Ishikawa (cell line): ENCODE results near the gene LTB4R2.

Experiments
- CEBPB ChIP-seq: IDR thresholded peaks from 2 replicates; pipeline ENCODE4 v1.6.1; 2012
- CREB1 ChIP-seq: IDR thresholded peaks from 2 replicates; pipeline ENCODE4 v1.6.1; 2012; ENCODE audit warnings: low read depth
- EGR1 ChIP-seq: IDR thresholded peaks from 2 replicates; pipeline ENCODE4 v1.6.1; 2012
- EP300 ChIP-seq: IDR thresholded peaks from 2 replicates; pipeline ENCODE4 v1.6.1; 2012; ENCODE audit warnings: borderline replicate concordance
- FOXM1 ChIP-seq: IDR thresholded peaks from 2 replicates; pipeline ENCODE4 v1.6.1; 2012; ENCODE audit warnings: low read depth, borderline replicate concordance
- NFIC ChIP-seq: IDR thresholded peaks from 2 replicates; pipeline ENCODE4 v1.6.1; 2012
- RAD21 ChIP-seq: IDR thresholded peaks from 2 replicates; pipeline ENCODE4 v1.6.1; 2012; ENCODE audit warnings: low read depth
- TAF1 ChIP-seq: IDR thresholded peaks from 2 replicates; pipeline ENCODE4 v1.6.1; 2012; ENCODE audit warnings: low read depth, mild to moderate bottlenecking
- TCF12 ChIP-seq: IDR thresholded peaks from 2 replicates; pipeline ENCODE4 v1.6.1; 2012; ENCODE audit warnings: low read depth
- TEAD4 ChIP-seq: IDR thresholded peaks from 2 replicates; pipeline ENCODE4 v1.6.1; 2012
- YY1 ChIP-seq: IDR thresholded peaks from 2 replicates; pipeline ENCODE4 v1.6.1; 2012; ENCODE audit warnings: low read depth
- ZBTB7A ChIP-seq: IDR thresholded peaks from 2 replicates; pipeline ENCODE4 v1.6.1; 2012; ENCODE audit warnings: low read depth
- TF ChIP-seq, protein P1 (sequence below): IDR thresholded peaks from 2 replicates; pipeline ENCODE4 v1.6.1; 2012
- TF ChIP-seq, protein P2 (sequence below): IDR thresholded peaks from 2 replicates; pipeline ENCODE4 v1.6.1; 2012
- TF ChIP-seq, protein P3 (sequence below): IDR thresholded peaks from 2 replicates; pipeline ENCODE4 v1.6.1; 2012; ENCODE audit warnings: low read depth, mild to moderate bottlenecking

The LTB4R2 gene

DNA sequence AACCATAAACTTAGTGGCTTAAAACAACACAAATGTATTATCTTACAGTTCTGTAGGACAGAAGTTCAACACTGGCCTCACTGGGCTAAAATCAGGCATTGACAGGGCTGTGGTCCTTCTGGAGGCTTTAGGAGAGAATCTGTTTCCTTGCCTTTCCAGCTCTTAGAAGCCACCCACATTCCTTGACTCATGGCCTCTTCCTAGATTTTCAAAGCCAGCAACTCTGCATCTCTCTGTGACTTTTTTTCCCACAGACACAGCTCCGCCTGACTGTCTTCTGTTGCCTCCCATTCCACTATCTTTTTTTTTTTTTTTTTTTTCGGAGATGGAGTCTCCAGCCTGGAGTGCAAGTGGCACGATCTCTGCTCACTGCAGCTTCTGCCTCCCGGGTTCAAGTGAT, 46.3 kb downstream of the LTB4R2 start:
- TF ChIP-seq, protein P1, sequence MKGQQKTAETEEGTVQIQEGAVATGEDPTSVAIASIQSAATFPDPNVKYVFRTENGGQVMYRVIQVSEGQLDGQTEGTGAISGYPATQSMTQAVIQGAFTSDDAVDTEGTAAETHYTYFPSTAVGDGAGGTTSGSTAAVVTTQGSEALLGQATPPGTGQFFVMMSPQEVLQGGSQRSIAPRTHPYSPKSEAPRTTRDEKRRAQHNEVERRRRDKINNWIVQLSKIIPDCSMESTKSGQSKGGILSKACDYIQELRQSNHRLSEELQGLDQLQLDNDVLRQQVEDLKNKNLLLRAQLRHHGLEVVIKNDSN: no peak
- no peak for TF ChIP-seq FOXM1
- no peak for TF ChIP-seq CREB1
- no peak for TF ChIP-seq RAD21
- no peak for TF ChIP-seq TCF12
- no peak for TF ChIP-seq EP300
- TF ChIP-seq, protein P2, sequence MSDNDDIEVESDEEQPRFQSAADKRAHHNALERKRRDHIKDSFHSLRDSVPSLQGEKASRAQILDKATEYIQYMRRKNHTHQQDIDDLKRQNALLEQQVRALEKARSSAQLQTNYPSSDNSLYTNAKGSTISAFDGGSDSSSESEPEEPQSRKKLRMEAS: no peak
- TF ChIP-seq NFIC: no peak

DNA sequence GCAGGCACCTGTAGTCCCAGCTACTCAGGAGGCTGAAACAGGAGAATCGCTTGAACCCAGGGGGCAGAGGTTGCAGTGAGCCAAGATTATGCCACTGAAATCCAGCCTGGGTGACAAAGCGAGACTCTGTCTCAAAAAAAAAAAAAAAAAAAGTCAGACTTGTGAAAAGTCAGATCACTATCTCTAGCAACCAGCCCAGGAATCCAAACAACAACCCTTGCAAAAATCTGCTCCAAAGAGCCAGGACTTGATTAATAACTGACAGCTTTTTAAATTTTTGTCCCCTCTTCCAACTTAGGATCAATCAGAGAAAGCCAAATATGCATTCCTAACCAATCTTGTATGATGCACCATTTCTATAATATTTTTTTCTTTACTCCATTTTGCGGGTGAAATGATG, 50.3 kb downstream of the LTB4R2 start:
- TF ChIP-seq FOXM1 (no peak), CEBPB (no peak), RAD21 (no peak), ZBTB7A (no peak), NFIC (no peak), CREB1 (no peak), EGR1 (no peak), TEAD4 (no peak), YY1 (no peak), TAF1 (no peak)
- TF ChIP-seq, protein P3, sequence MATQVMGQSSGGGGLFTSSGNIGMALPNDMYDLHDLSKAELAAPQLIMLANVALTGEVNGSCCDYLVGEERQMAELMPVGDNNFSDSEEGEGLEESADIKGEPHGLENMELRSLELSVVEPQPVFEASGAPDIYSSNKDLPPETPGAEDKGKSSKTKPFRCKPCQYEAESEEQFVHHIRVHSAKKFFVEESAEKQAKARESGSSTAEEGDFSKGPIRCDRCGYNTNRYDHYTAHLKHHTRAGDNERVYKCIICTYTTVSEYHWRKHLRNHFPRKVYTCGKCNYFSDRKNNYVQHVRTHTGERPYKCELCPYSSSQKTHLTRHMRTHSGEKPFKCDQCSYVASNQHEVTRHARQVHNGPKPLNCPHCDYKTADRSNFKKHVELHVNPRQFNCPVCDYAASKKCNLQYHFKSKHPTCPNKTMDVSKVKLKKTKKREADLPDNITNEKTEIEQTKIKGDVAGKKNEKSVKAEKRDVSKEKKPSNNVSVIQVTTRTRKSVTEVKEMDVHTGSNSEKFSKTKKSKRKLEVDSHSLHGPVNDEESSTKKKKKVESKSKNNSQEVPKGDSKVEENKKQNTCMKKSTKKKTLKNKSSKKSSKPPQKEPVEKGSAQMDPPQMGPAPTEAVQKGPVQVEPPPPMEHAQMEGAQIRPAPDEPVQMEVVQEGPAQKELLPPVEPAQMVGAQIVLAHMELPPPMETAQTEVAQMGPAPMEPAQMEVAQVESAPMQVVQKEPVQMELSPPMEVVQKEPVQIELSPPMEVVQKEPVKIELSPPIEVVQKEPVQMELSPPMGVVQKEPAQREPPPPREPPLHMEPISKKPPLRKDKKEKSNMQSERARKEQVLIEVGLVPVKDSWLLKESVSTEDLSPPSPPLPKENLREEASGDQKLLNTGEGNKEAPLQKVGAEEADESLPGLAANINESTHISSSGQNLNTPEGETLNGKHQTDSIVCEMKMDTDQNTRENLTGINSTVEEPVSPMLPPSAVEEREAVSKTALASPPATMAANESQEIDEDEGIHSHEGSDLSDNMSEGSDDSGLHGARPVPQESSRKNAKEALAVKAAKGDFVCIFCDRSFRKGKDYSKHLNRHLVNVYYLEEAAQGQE: no peak
- TF ChIP-seq, protein P2: no peak

DNA sequence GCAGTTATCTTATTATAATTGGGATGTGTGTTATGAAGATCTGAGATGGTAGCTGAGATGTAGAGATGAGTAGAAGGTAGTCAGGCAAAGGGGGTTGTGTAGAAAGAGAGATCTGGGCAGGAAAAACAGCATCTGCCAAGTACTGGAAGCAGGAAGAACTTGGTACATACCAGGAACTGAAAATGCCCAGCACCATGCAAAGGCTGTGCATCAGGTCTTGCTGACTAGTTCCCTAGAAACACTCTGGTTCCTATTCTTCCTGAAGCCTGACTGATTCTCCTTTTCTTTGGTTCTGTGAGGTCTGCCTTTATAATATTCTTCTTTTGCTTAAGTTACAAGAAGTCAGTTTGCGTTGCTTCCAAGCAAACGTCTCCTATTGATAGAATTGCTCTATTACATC, 51.4 kb downstream of the LTB4R2 start:
- TF ChIP-seq RAD21 (no peak), EP300 (no peak), YY1 (no peak)
- TF ChIP-seq, protein P2: no peak
